PFSK-1 (cell line): ENCODE data around the gene SLIT3.

Source experiments
- POLR2AphosphoS5 ChIP-seq: IDR thresholded peaks from 2 replicates; pipeline ENCODE4 v1.6.1; 2012; ENCODE audit warnings: low read depth, mild to moderate bottlenecking, control low read depth, low read length, moderate library complexity
- TAF1 ChIP-seq: IDR thresholded peaks from 2 replicates; pipeline ENCODE4 v1.6.1; 2012; ENCODE audit warnings: low read length, control low read depth, borderline replicate concordance; ENCODE audit not compliant: insufficient read depth

DNA sequence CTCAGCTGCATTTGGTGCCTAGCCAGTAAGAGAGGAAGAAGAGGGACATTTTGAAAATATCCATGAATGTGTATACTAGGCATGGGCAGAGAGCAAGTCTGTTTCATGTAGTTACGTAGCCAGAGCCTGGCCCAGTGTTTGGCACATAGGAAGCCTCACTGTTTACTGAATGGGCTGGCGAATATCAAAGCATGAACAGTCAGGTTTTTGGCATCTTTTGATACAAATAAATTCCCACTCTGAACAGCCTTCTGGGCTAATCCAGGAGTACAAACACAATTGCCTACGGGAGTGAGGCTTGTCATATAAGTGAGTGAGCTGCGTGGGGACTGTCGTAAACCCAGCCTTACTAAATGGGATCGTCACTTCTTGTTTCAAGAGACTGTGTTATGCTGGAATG is 468.6 kb downstream of the SLIT3 start:
- no peak for TF ChIP-seq TAF1
- no peak for TF ChIP-seq POLR2AphosphoS5
